ES-I3 (cell line): Measurements from ENCODE around the gene RPTOR.

Source experiments
- H3K36me3 ChIP-seq: 2 replicates; pipeline ENCODE4 v1.6.1; 2013; ENCODE audit warnings: mild to moderate bottlenecking, low read length, control low read depth, moderate library complexity; ENCODE audit not compliant: insufficient read depth
- H3K4me1 ChIP-seq: 2 replicates; pipeline ENCODE4 v1.6.1; 2013; ENCODE audit warnings: mild to moderate bottlenecking, control low read depth, low read length; ENCODE audit not compliant: insufficient read depth
- H3K9ac ChIP-seq: 2 replicates; pipeline ENCODE4 v1.6.1; 2013; ENCODE audit warnings: low read depth, mild to moderate bottlenecking, low read length, moderate library complexity
- H3K9me3 ChIP-seq: 2 replicates; pipeline ENCODE4 v1.6.1; 2013; ENCODE audit warnings: mild to moderate bottlenecking, low read length, moderate library complexity; ENCODE audit not compliant: control insufficient read depth, insufficient read depth

RPTOR gene

GRCh38 chr17:80992077-80992947 lies 447.7 kb downstream of the RPTOR start:
- Histone ChIP-seq H3K9ac (peak overlapping the region; percentile 98), H3K9me3 (no peaks in the 10 kb centered on the region), H3K4me1 (peaks cover 3% of the 10 kb centered on the region; the same call in 1 of the 2 replicates), H3K36me3 (no peaks in the 10 kb centered on the region)

GRCh38 chr17:80992948-80993624 lies 448.4 kb downstream of the RPTOR start:
- no peaks in the 10 kb centered on the region for H3K9me3 ChIP-seq
- peaks cover 3% of the 10 kb centered on the region; the same call in 1 of the 2 replicates for H3K4me1 ChIP-seq
- H3K9ac ChIP-seq = peak overlapping the region; percentile 98
- no peaks in the 10 kb centered on the region for H3K36me3 ChIP-seq

GRCh38 chr17:80995131-80995530 lies 450.5 kb downstream of the RPTOR start:
- 0 out of 2 replicates have a peak, but pooled peaks cover 3% of the 10 kb centered on the region for H3K4me1 ChIP-seq
- H3K9ac ChIP-seq = no peak overlapping the region
- H3K36me3 ChIP-seq = 0 out of 2 replicates have a peak, but pooled peaks cover 2% of the 10 kb centered on the region
- H3K9me3 ChIP-seq = no peaks in the 10 kb centered on the region

- 0 out of 2 replicates have a peak, but pooled peaks cover 3% of the 10 kb centered on the region for H3K4me1 ChIP-seq
- H3K9ac ChIP-seq = no peak overlapping the region
- H3K36me3 ChIP-seq = 0 out of 2 replicates have a peak, but pooled peaks cover 2% of the 10 kb centered on the region
- H3K9me3 ChIP-seq = no peaks in the 10 kb centered on the region
Observed at GRCh38 chr17:80996422-80997305, 452.0 kb downstream of the RPTOR start.

- H3K9me3 ChIP-seq = no peaks in the 10 kb centered on the region
- no peak overlapping the region for H3K9ac ChIP-seq
- H3K36me3 ChIP-seq = 0 out of 2 replicates have a peak, but pooled peaks cover 2% of the 10 kb centered on the region
- H3K4me1 ChIP-seq = 0 out of 2 replicates have a peak, but pooled peaks cover 3% of the 10 kb centered on the region
Observed at GRCh38 chr17:80997424-80998117, 452.9 kb downstream of the RPTOR start.

GRCh38 chr17:80998118-80998747 lies 453.6 kb downstream of the RPTOR start:
- Histone ChIP-seq H3K9me3 (no peaks in the 10 kb centered on the region), H3K4me1 (no peaks in the 10 kb centered on the region), H3K36me3 (0 out of 2 replicates have a peak, but pooled peaks cover 2% of the 10 kb centered on the region), H3K9ac (no peak overlapping the region)

- H3K9me3 ChIP-seq = no peaks in the 10 kb centered on the region
- 0 out of 2 replicates have a peak, but pooled peaks cover 2% of the 10 kb centered on the region for H3K36me3 ChIP-seq
- H3K9ac ChIP-seq = no peak overlapping the region
- no peaks in the 10 kb centered on the region for H3K4me1 ChIP-seq
Observed at GRCh38 chr17:80998748-80999535, 454.3 kb downstream of the RPTOR start.

- Histone ChIP-seq H3K9me3 (no peaks in the 10 kb centered on the region), H3K36me3 (0 out of 2 replicates have a peak, but pooled peaks cover 2% of the 10 kb centered on the region), H3K4me1 (no peaks in the 10 kb centered on the region), H3K9ac (no peak overlapping the region)
Observed at GRCh38 chr17:80999536-81000333, 455.1 kb downstream of the RPTOR start.

GRCh38 chr17:81000334-81000630 lies 455.6 kb downstream of the RPTOR start:
- no peaks in the 10 kb centered on the region for H3K4me1 ChIP-seq
- H3K36me3 ChIP-seq = 0 out of 2 replicates have a peak, but pooled peaks cover 2% of the 10 kb centered on the region
- H3K9me3 ChIP-seq = no peaks in the 10 kb centered on the region
- H3K9ac ChIP-seq = no peak overlapping the region

- Histone ChIP-seq H3K4me1 (no peaks in the 10 kb centered on the region), H3K36me3 (0 out of 2 replicates have a peak, but pooled peaks cover 2% of the 10 kb centered on the region), H3K9ac (no peak overlapping the region), H3K9me3 (no peaks in the 10 kb centered on the region)
Observed at GRCh38 chr17:81000631-81001357, 456.2 kb downstream of the RPTOR start.

- H3K9ac ChIP-seq = no peak overlapping the region
- no peaks in the 10 kb centered on the region for H3K9me3 ChIP-seq
- 0 out of 2 replicates have a peak, but pooled peaks cover 2% of the 10 kb centered on the region for H3K36me3 ChIP-seq
- no peaks in the 10 kb centered on the region for H3K4me1 ChIP-seq
Observed at GRCh38 chr17:81002013-81002384, 457.4 kb downstream of the RPTOR start.
